Activated T-helper 2 cell treated with anti-CD3 and anti-CD28 coated beads, Interferon-gamma antibody, Interleukin-2, Interleukin-4, amounts not matched to agents 10 μg/mL and 5 μg/mL and 100 μg/mL, durations not matched to agents 14 hours and 24 hours and 36 hours (primary cell): ENCODE data around the gene PACSIN3. TPM values are rescaled to one million over a fixed set of nuclear protein-coding genes. Genes with fewer than 3 reads are reported as not detected.

ENCODE experiments used
- DNase-seq: peaks from one replicate; pipeline ENCODE4 v3.0.0; 2021; ENCODE audit warnings: low spot score
- H3K27ac Mint-ChIP-seq: one replicate; pipeline ENCODE4 v1.8.0; 2021; ENCODE audit warnings: mixed read lengths
- H3K27me3 Mint-ChIP-seq: one replicate; pipeline ENCODE4 v1.8.0; 2021; ENCODE audit warnings: low read depth, mixed read lengths
- H3K36me3 Mint-ChIP-seq: one replicate; pipeline ENCODE4 v1.8.0; 2021; ENCODE audit warnings: low read depth, mixed read lengths
- H3K4me1 Mint-ChIP-seq: one replicate; pipeline ENCODE4 v1.8.0; 2021; ENCODE audit warnings: low read depth, mixed read lengths
- H3K4me3 Mint-ChIP-seq: one replicate; pipeline ENCODE4 v1.8.0; 2021; ENCODE audit warnings: low read depth, mild to moderate bottlenecking, moderate library complexity, mixed read lengths
- H3K9me3 Mint-ChIP-seq: one replicate; pipeline ENCODE4 v1.8.0; 2021; ENCODE audit warnings: mixed read lengths
- intact Hi-C: fragments of 100-400 bp; cut with micrococcal nuclease; formaldehyde crosslinking; loops from one replicate; pipeline ENCODE4 v1.15.1; 2023
- total RNA-seq: library from RNA; stranded (reverse); gene quantifications from 2 replicates; pipeline ENCODE4 v1.2.3, GENCODE V29; 2022

The PACSIN3 gene
- total RNA-seq, 1 donor from 2014 or later, result 22.2 TPM

- intact Hi-C loops, result loop anchor here (5.0 kb wide), 1 partner anchor 228 kb away; the partner anchor contains the start of gene SLC39A13
- Mint-ChIP-seq H3K4me3 (no peak overlapping the region), H3K27ac (no peak overlapping the region), H3K9me3 (no peaks in the 10 kb centered on the region), H3K36me3 (peaks cover 14% of the 10 kb centered on the region), H3K27me3 (no peaks in the 10 kb centered on the region), H3K4me1 (peaks cover 21% of the 10 kb centered on the region)
- no peak for DNase-seq
Measured at GRCh38 chr11:47178737-47179654, 7.2 kb downstream of the PACSIN3 start.

- no peaks in the 10 kb centered on the region for H3K9me3 Mint-ChIP-seq
- H3K4me3 Mint-ChIP-seq, result no peak overlapping the region
- no peaks in the 10 kb centered on the region for H3K27me3 Mint-ChIP-seq
- intact Hi-C loops, result loop anchor here (5.0 kb wide), 1 partner anchor 229 kb away; the partner anchor contains the start of gene SLC39A13
- peaks cover 21% of the 10 kb centered on the region for H3K36me3 Mint-ChIP-seq
- DNase-seq, result no peak
- H3K27ac Mint-ChIP-seq, result peak overlapping the region; percentile 100
- H3K4me1 Mint-ChIP-seq, result peaks cover 24% of the 10 kb centered on the region
Measured at GRCh38 chr11:47178316-47178715, 7.9 kb downstream of the PACSIN3 start.

- H3K27me3 Mint-ChIP-seq, result no peaks in the 10 kb centered on the region
- no peak for DNase-seq
- intact Hi-C loops, result loop anchor here (1.0 to 5.0 kb wide), 5 partner anchors 36 to 248 kb away; partner anchors contain the start of genes ACP2, DDB2, PSMC3 and SLC39A13
Measured at GRCh38 chr11:47177846-47178245, 8.4 kb downstream of the PACSIN3 start.

GRCh38 chr11:47177229-47177845, 8.9 kb downstream of the PACSIN3 start:
- Mint-ChIP-seq H3K4me3 (peak overlapping the region; percentile 97), H3K27ac (peak overlapping the region; percentile 100), H3K9me3 (no peaks in the 10 kb centered on the region), H3K36me3 (peaks cover 31% of the 10 kb centered on the region), H3K27me3 (no peaks in the 10 kb centered on the region), H3K4me1 (peaks cover 24% of the 10 kb centered on the region)
- intact Hi-C loops, result loop anchor here (1.0 to 5.0 kb wide), 5 partner anchors 37 to 249 kb away; partner anchors contain the start of genes ACP2, DDB2, PSMC3 and SLC39A13
- DNase-seq, result peak; percentile 66

More at GRCh38 chr11:47177846-47178245, 8.4 kb downstream of the PACSIN3 start:
- Mint-ChIP-seq H3K36me3 (peaks cover 26% of the 10 kb centered on the region), H3K27ac (peak overlapping the region; percentile 100), H3K4me1 (peaks cover 24% of the 10 kb centered on the region), H3K4me3 (peak overlapping the region; percentile 97), H3K9me3 (no peaks in the 10 kb centered on the region)

- no peaks in the 10 kb centered on the region for H3K9me3 Mint-ChIP-seq
- intact Hi-C loops, result loop anchor here (1.0 to 5.0 kb wide), 5 partner anchors 38 to 250 kb away; partner anchors contain the start of genes ACP2, DDB2, PSMC3 and SLC39A13
- peaks cover 38% of the 10 kb centered on the region for H3K36me3 Mint-ChIP-seq
- H3K27ac Mint-ChIP-seq, result peak within 1 kb of the TSS; percentile 100
- peak; percentile 95 for DNase-seq
- H3K4me1 Mint-ChIP-seq, result peaks cover 28% of the 10 kb centered on the region
- no peaks in the 10 kb centered on the region for H3K27me3 Mint-ChIP-seq
- H3K4me3 Mint-ChIP-seq, result peak within 1 kb of the TSS; percentile 97
Measured at GRCh38 chr11:47176328-47177228, 9.7 kb downstream of the PACSIN3 start, which contains the start of gene ARFGAP2. TSS of gene ARFGAP2 (minus strand) at chr11:47176879. CDS start at chr11:47176853, 26 bp downstream.

- intact Hi-C loops, result loop anchor here (5.0 kb wide), 1 partner anchor 231 kb away; the partner anchor contains the start of gene SLC39A13
- H3K27ac Mint-ChIP-seq, result peak overlapping the region; percentile 98
- no peaks in the 10 kb centered on the region for H3K27me3 Mint-ChIP-seq
- DNase-seq, result no peak
- H3K9me3 Mint-ChIP-seq, result no peaks in the 10 kb centered on the region
- peaks cover 28% of the 10 kb centered on the region for H3K4me1 Mint-ChIP-seq
- peak overlapping the region; percentile 96 for H3K4me3 Mint-ChIP-seq
- H3K36me3 Mint-ChIP-seq, result peaks cover 45% of the 10 kb centered on the region
Measured at GRCh38 chr11:47175746-47176327, 10.4 kb downstream of the PACSIN3 start.

- Mint-ChIP-seq H3K4me3 (no peak overlapping the region), H3K4me1 (peaks cover 25% of the 10 kb centered on the region), H3K9me3 (no peaks in the 10 kb centered on the region), H3K36me3 (peaks cover 56% of the 10 kb centered on the region), H3K27ac (no peak overlapping the region), H3K27me3 (no peaks in the 10 kb centered on the region)
- intact Hi-C loops, result no loop called here
- DNase-seq, result no peak
Measured at GRCh38 chr11:47172740-47173336, 13.4 kb downstream of the PACSIN3 start.

GRCh38 chr11:47171856-47172255, 14.4 kb downstream of the PACSIN3 start:
- no peak overlapping the region for H3K4me3 Mint-ChIP-seq
- no peaks in the 10 kb centered on the region for H3K9me3 Mint-ChIP-seq
- peaks cover 17% of the 10 kb centered on the region for H3K4me1 Mint-ChIP-seq
- no peak overlapping the region for H3K27ac Mint-ChIP-seq
- H3K36me3 Mint-ChIP-seq, result peaks cover 59% of the 10 kb centered on the region
- DNase-seq, result no peak
- intact Hi-C loops, result no loop called here
- H3K27me3 Mint-ChIP-seq, result no peaks in the 10 kb centered on the region

GRCh38 chr11:47171061-47171838, 15.0 kb downstream of the PACSIN3 start:
- DNase-seq, result no peak
- H3K9me3 Mint-ChIP-seq, result no peaks in the 10 kb centered on the region
- no peak overlapping the region for H3K27ac Mint-ChIP-seq
- H3K4me3 Mint-ChIP-seq, result no peak overlapping the region
- H3K27me3 Mint-ChIP-seq, result no peaks in the 10 kb centered on the region
- peaks cover 17% of the 10 kb centered on the region for H3K4me1 Mint-ChIP-seq
- intact Hi-C loops, result no loop called here
- H3K36me3 Mint-ChIP-seq, result peaks cover 65% of the 10 kb centered on the region

- H3K27me3 Mint-ChIP-seq, result no peaks in the 10 kb centered on the region
- H3K4me3 Mint-ChIP-seq, result no peak overlapping the region
- no peak overlapping the region for H3K27ac Mint-ChIP-seq
- intact Hi-C loops, result no loop called here
- H3K36me3 Mint-ChIP-seq, result peaks cover 51% of the 10 kb centered on the region
- no peaks in the 10 kb centered on the region for H3K9me3 Mint-ChIP-seq
- no peaks in the 10 kb centered on the region for H3K4me1 Mint-ChIP-seq
- no peak for DNase-seq
Measured at GRCh38 chr11:47166368-47166767, 19.9 kb downstream of the PACSIN3 start.
